H1 (cell line): Measurements from ENCODE around the gene ST8SIA4. TPM values are rescaled to one million over a fixed set of nuclear protein-coding genes. Genes with fewer than 3 reads are reported as not detected.

Experiments used
- CTCF ChIA-PET: fragments of 300-600 bp; sonication (Branson Sonifier 250); formaldehyde crosslinking; loops from one replicate; lab custom pipeline; 2021; ENCODE audit not compliant: partially characterized antibody; lab: Charles Lee
- POLR2A ChIA-PET: fragments of 300-600 bp; sonication (Branson Sonifier 250); formaldehyde crosslinking; loops from one replicate; lab custom pipeline; 2021; ENCODE audit warnings: inconsistent platforms; ENCODE audit not compliant: partially characterized antibody; lab: Charles Lee
- DNase-seq, 2 experiments: peaks; one replicate each; pipeline versions ENCODE4 v3.0.0 to v3.0.0-alpha.2; 2010 to 2022; ENCODE audit warnings: low spot score in 2 of 2, low read depth in 1 of 2, mixed read lengths in 1 of 2
- FAIRE-seq: peaks from 2 replicates; lab custom pipeline; 2011; peaks lifted over from hg19 to GRCh38; lab: Jason Lieb, UNC
- H2AFZ ChIP-seq: 2 replicates; pipeline ENCODE4 v1.8.1; 2012; ENCODE audit warnings: low read length, inconsistent platforms
- H2AK5ac ChIP-seq: 2 replicates; pipeline ENCODE4 v1.6.1; 2013; ENCODE audit warnings: low read depth, low read length
- H2BK120ac ChIP-seq: replicated peaks from 2 replicates; pipeline ENCODE3; 2013; ENCODE audit warnings: low read depth, low read length, inconsistent platforms
- H2BK12ac ChIP-seq: 2 replicates; pipeline ENCODE4 v1.6.1; 2013; ENCODE audit warnings: low read depth, low read length
- H2BK15ac ChIP-seq: 2 replicates; pipeline ENCODE4 v1.6.1; 2013; ENCODE audit warnings: low read length
- H2BK20ac ChIP-seq: 2 replicates; pipeline ENCODE4 v1.6.1; 2013; ENCODE audit warnings: low read length
- H2BK5ac ChIP-seq: 2 replicates; pipeline ENCODE4 v1.6.1; 2013; ENCODE audit warnings: low read depth, low read length
- H3K14ac ChIP-seq: 2 replicates; pipeline ENCODE4 v1.6.1; 2013; ENCODE audit warnings: inconsistent platforms; ENCODE audit not compliant: insufficient read length
- H3K18ac ChIP-seq: 2 replicates; pipeline ENCODE4 v1.6.1; 2013; ENCODE audit warnings: low read length; ENCODE audit errors: extremely low read depth
- H3K23ac ChIP-seq: 2 replicates; pipeline ENCODE4 v1.6.1; 2013; ENCODE audit warnings: inconsistent platforms; ENCODE audit not compliant: insufficient read length
- H3K23me2 ChIP-seq: 2 replicates; pipeline ENCODE4 v1.6.1; 2013; ENCODE audit warnings: low read depth, low read length
- H3K27ac ChIP-seq: 2 replicates; pipeline ENCODE4 v1.6.1; 2011; ENCODE audit warnings: low read depth, low read length, inconsistent platforms
- H3K27me3 ChIP-seq, 4 experiments: replicated peaks in 1 of 4; 1 replicate in 1 of 4; 2 replicates in 3 of 4; pipeline versions ENCODE4 v1.6.1 to v1.8.1; 2011 to 2013; ENCODE audit warnings: low read length in 3 of 4, mild to moderate bottlenecking in 3 of 4, inconsistent platforms in 2 of 4, mixed read lengths in 2 of 4, moderate library complexity in 1 of 4; ENCODE audit not compliant: control insufficient read depth in 3 of 4, insufficient read depth in 3 of 4; ENCODE audit errors: extremely low read depth in 1 of 4
- H3K36me3 ChIP-seq, 4 experiments: 2 replicates each; pipeline versions ENCODE4 v1.6.1 to v1.8.1; 2011 to 2013; ENCODE audit warnings: mild to moderate bottlenecking in 4 of 4, low read length in 3 of 4, moderate library complexity in 2 of 4, control low read depth in 1 of 4, inconsistent platforms in 1 of 4; ENCODE audit not compliant: insufficient read depth in 4 of 4, control insufficient read depth in 2 of 4
- H3K4ac ChIP-seq: replicated peaks from 2 replicates; pipeline ENCODE3; 2013; ENCODE audit warnings: low read length, low read depth, mixed read lengths, inconsistent platforms; ENCODE audit not compliant: insufficient read length
- H3K4me1 ChIP-seq, 4 experiments: replicated peaks in 1 of 4; 1 replicate in 1 of 4; 2 replicates in 3 of 4; pipeline versions ENCODE4 v1.6.1 to v1.8.1; 2011 to 2013; ENCODE audit warnings: low read length in 3 of 4, inconsistent platforms in 2 of 4, mixed read lengths in 1 of 4; ENCODE audit not compliant: insufficient read depth in 4 of 4, control insufficient read depth in 3 of 4
- H3K4me2 ChIP-seq, 2 experiments: 2 replicates each; pipeline versions ENCODE4 v1.6.1 to v1.8.1; 2011 to 2013; ENCODE audit warnings: low read depth in 2 of 2, low read length in 2 of 2, control low read depth in 1 of 2, inconsistent platforms in 1 of 2, mild to moderate bottlenecking in 1 of 2; ENCODE audit not compliant: insufficient read depth in 1 of 2
- H3K4me3 ChIP-seq, 4 experiments: fragments of 200-600, 300-600 bp in 1 of 4; sonication (generic), shearing (Covaris generic), sonication (Bioruptor Twin) in 1 of 4; 2 replicates each; pipeline versions ENCODE4 v1.5.1 to v1.8.1; 2011 to 2016; ENCODE audit warnings: low read length in 4 of 4, low read depth in 3 of 4, control low read depth in 2 of 4, inconsistent platforms in 2 of 4, mild to moderate bottlenecking in 2 of 4, mixed read lengths in 1 of 4, moderate library complexity in 1 of 4; ENCODE audit not compliant: insufficient read depth in 2 of 4; ENCODE audit errors: extremely low read depth in 1 of 4
- H3K56ac ChIP-seq: replicated peaks from 2 replicates; pipeline ENCODE3; 2013; ENCODE audit warnings: low read depth, mild to moderate bottlenecking, mixed read lengths, low read length, inconsistent platforms; ENCODE audit not compliant: insufficient read length
- H3K79me1 ChIP-seq: 2 replicates; pipeline ENCODE4 v1.6.1; 2013; ENCODE audit warnings: low read depth, low read length, control low read depth
- H3K79me2 ChIP-seq, 2 experiments: 2 replicates each; pipeline versions ENCODE4 v1.6.1 to v1.8.1; 2012 to 2013; ENCODE audit warnings: low read length in 2 of 2, mild to moderate bottlenecking in 2 of 2, inconsistent platforms in 1 of 2; ENCODE audit not compliant: insufficient read depth in 2 of 2, control insufficient read depth in 1 of 2
- H3K9ac ChIP-seq, 4 experiments: replicated peaks in 1 of 4; 1 replicate in 1 of 4; 2 replicates in 3 of 4; pipeline versions ENCODE4 v1.6.1 to v1.8.1; 2011 to 2013; ENCODE audit warnings: low read depth in 3 of 4, low read length in 3 of 4, control low read depth in 2 of 4, mild to moderate bottlenecking in 2 of 4, moderate library complexity in 2 of 4, inconsistent platforms in 1 of 4; ENCODE audit errors: extremely low read depth in 1 of 4
- H3K9me3 ChIP-seq, 2 experiments: 2 replicates each; pipeline versions ENCODE4 v1.6.1 to v1.8.1; 2012 to 2013; ENCODE audit warnings: mild to moderate bottlenecking in 2 of 2, moderate library complexity in 2 of 2, control low read depth in 1 of 2, inconsistent platforms in 1 of 2, low read depth in 1 of 2, low read length in 1 of 2, mixed read lengths in 1 of 2; ENCODE audit not compliant: insufficient read depth in 2 of 2
- H4K20me1 ChIP-seq, 2 experiments: replicated peaks in 1 of 2; 2 replicates each; pipeline versions ENCODE3 to v1.8.1; 2011 to 2013; ENCODE audit warnings: inconsistent platforms in 2 of 2, low read length in 2 of 2, mild to moderate bottlenecking in 1 of 2; ENCODE audit not compliant: insufficient read depth in 2 of 2, control insufficient read depth in 1 of 2
- H4K5ac ChIP-seq: 2 replicates; pipeline ENCODE4 v1.6.1; 2013; ENCODE audit warnings: low read length, low read depth, mixed read lengths, inconsistent platforms; ENCODE audit not compliant: insufficient read length
- H4K8ac ChIP-seq: 2 replicates; pipeline ENCODE4 v1.8.0; 2013; ENCODE audit warnings: mild to moderate bottlenecking, moderate library complexity, low read length, inconsistent platforms; ENCODE audit not compliant: insufficient read depth; ENCODE audit errors: extremely low read depth
- H4K91ac ChIP-seq: replicated peaks from 2 replicates; pipeline ENCODE3; 2013; ENCODE audit warnings: low read length, mixed read lengths, inconsistent platforms; ENCODE audit not compliant: insufficient read length
- BCL11A ChIP-seq, 2 experiments: IDR thresholded peaks; one replicate each; pipeline ENCODE4 v1.6.1; 2011; ENCODE audit warnings: low read depth in 2 of 2, low read length in 2 of 2, mild to moderate bottlenecking in 2 of 2
- CBX5 ChIP-seq: fragments of 300-800, 300-1000 bp; sonication (generic); IDR thresholded peaks from 2 replicates; pipeline ENCODE4 v1.7.1; 2016; ENCODE audit warnings: antibody characterized with exemption, low read length, low read depth
- CTBP2 ChIP-seq: IDR thresholded peaks from 2 replicates; pipeline ENCODE4 v1.7.0; 2011; ENCODE audit warnings: borderline replicate concordance, mild to moderate bottlenecking, moderate library complexity, mixed read lengths, low read length; ENCODE audit not compliant: insufficient read depth, insufficient read length
- NRF1 ChIP-seq: IDR thresholded peaks from 2 replicates; pipeline ENCODE4 v1.6.1; 2011; ENCODE audit warnings: mild to moderate bottlenecking, low read depth, low read length, improper control_type of control experiment
- POU5F1 ChIP-seq: IDR thresholded peaks from 2 replicates; pipeline ENCODE4 v1.6.1; 2011; ENCODE audit warnings: low read depth, mild to moderate bottlenecking, low read length, moderate library complexity
- RBBP5 ChIP-seq: IDR thresholded peaks from 2 replicates; pipeline ENCODE4 v1.7.1; 2012; ENCODE audit warnings: low read depth, mild to moderate bottlenecking, inconsistent platforms, low read length, moderate library complexity, borderline replicate concordance
- RXRA ChIP-seq: IDR thresholded peaks from 2 replicates; pipeline ENCODE4 v1.6.1; 2011; ENCODE audit warnings: low read depth, mild to moderate bottlenecking, low read length, moderate library complexity; ENCODE audit not compliant: insufficient read depth
- SIX5 ChIP-seq: IDR thresholded peaks from 2 replicates; pipeline ENCODE4 v1.6.1; 2011; ENCODE audit warnings: mild to moderate bottlenecking, low read depth, low read length
- SP1 ChIP-seq: IDR thresholded peaks from 2 replicates; pipeline ENCODE4 v1.6.1; 2011; ENCODE audit warnings: low read depth, low read length
- SUZ12 ChIP-seq: fragments of 200-600 bp; sonication (generic); IDR thresholded peaks from 2 replicates; pipeline ENCODE4 v1.6.1; 2012; ENCODE audit warnings: mild to moderate bottlenecking, inconsistent platforms, low read length, moderate library complexity, mixed read lengths
- WGBS, 2 experiments: shearing (Covaris generic) in 1 of 2; methylation state at CpG; one replicate each; pipeline versions ENCODE4 v1.1.6 to v1.1.7; 2013 to 2015; ENCODE audit warnings: low lambda C conversion rate in 2 of 2, mixed read lengths in 2 of 2, inconsistent platforms in 1 of 2, low coverage in 1 of 2, missing lambda C conversion rate in 1 of 2; ENCODE audit not compliant: insufficient replicate concordance in 2 of 2, insufficient coverage in 1 of 2, insufficient read length in 1 of 2; ENCODE audit errors: extremely low coverage in 1 of 2, missing lambda C conversion rate in 1 of 2; 5-methylcytosine and 5-hydroxymethylcytosine counted together
- polyA plus RNA-seq, 7 experiments: library from polyadenylated mRNA; depleted of rRNA in 3 of 7; stranded (reverse) in 5 of 7; unstranded in 2 of 7; fragments of >200 nt in 5 of 7; fragments of 200-250 nt in 2 of 7; gene quantifications; 1 replicate in 5 of 7; 2 replicates in 1 of 7; 4 replicates in 1 of 7; pipeline versions ENCODE4 v1.2.1 to v1.2.3, GENCODE V29; 2011 to 2013; ENCODE audit warnings: missing spikeins in 2 of 7, mixed read lengths in 2 of 7
- total RNA-seq: library from RNA; stranded (reverse); fragmentation: NEBNext Ultra II Directional; extraction: Animal tissue kit (Norgen Biotek cat#: 25700); gene quantifications from 2 replicates; pipeline ENCODE4 v1.2.1, GENCODE V29; 2021

The ST8SIA4 gene
- total and polyA plus RNA-seq, 2 of the 8 experiments (the other 6 are each of a cell fraction or from before 2014, with no cell fraction given) = 0.08 to 0.50 TPM

DNA sequence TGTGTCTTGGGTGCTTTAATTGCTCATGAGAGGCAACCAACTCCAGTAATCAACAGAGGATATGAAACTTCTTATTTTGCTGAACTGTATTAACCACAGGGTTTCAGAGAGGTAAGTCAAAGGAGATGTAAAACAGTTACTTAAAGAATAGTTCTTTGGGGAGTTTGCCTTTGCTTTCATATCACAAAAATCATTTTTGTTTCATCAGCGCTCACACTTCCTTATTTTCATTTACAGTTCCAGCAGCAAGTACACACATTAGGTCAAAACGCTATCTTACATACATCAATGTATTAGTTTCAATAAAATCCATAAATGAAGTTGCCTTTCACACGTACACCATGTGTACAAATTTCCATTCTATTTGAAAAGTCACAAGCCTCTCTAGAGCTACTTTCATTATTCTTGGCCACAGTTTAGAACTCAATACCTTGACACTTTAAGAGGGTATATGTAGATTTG is 50.1 kb downstream of the ST8SIA4 start:
- Histone ChIP-seq H2BK12ac (no peak overlapping the region), H3K14ac (no peak overlapping the region), H3K4me3 (no peak overlapping the region), H2BK120ac (no peak overlapping the region), H3K23me2 (no peaks in the 10 kb centered on the region), H3K27ac (no peak overlapping the region), H3K56ac (no peak overlapping the region), H3K36me3 (no peaks in the 10 kb centered on the region), H2BK5ac (no peak overlapping the region), H3K23ac (no peak overlapping the region), H3K79me1 (no peaks in the 10 kb centered on the region), H4K91ac (no peak overlapping the region), H3K9ac (no peak overlapping the region), H4K20me1 (no peaks in the 10 kb centered on the region), H4K5ac (no peak overlapping the region), H4K8ac (no peak overlapping the region), H3K27me3 (no peaks in the 10 kb centered on the region), H2BK15ac (no peak overlapping the region), H3K4me1 (no peaks in the 10 kb centered on the region), H3K9me3 (no peaks in the 10 kb centered on the region), H2BK20ac (no peak overlapping the region), H3K4me2 (no peak overlapping the region), H2AFZ (no peak overlapping the region), H3K4ac (no peak overlapping the region), H3K79me2 (no peaks in the 10 kb centered on the region), H2AK5ac (no peak overlapping the region), H3K18ac (no peak overlapping the region)
- TF ChIP-seq SUZ12 = no peak
- no peak for TF ChIP-seq CTBP2
- no peak for TF ChIP-seq RBBP5
- no peak for TF ChIP-seq BCL11A (IDR thresholded peaks at IDR 0.05; ENCODE audit: low read depth in 2 of 2, low read length in 2 of 2)
- no peak for TF ChIP-seq POU5F1
- TF ChIP-seq NRF1 = no peak
- TF ChIP-seq SIX5 = no peak
- TF ChIP-seq SP1 = no peak
- no peak for TF ChIP-seq CBX5
- no peak for TF ChIP-seq RXRA
- CTCF ChIA-PET = no interaction called here
- POLR2A ChIA-PET = no interaction called here
- no peak for DNase-seq
- 94% methylated on average over 3 of the region's 3 CpGs; no CpG with 5 or more reads in 1 of the 2 experiments for WGBS, 2 experiments
- no peak for FAIRE-seq
